Testis (tissue), 2 donors: Measurements from ENCODE around the gene AFAP1.

Experiments used
- CTCF ChIP-seq, 3 experiments: fragments of 450-650 bp in 2 of 3; fragments of 200-600 bp in 1 of 3; sonication (generic) in 1 of 3; IDR thresholded peaks; one replicate each; pipeline ENCODE4 v1.5.1; 2016 to 2019; ENCODE audit warnings: antibody characterized with exemption in 3 of 3, mild to moderate bottlenecking in 2 of 3, moderate library complexity in 1 of 3
- POLR2A ChIP-seq: fragments of 450-650 bp; IDR thresholded peaks from one replicate; pipeline ENCODE4 v1.6.1; 2017; ENCODE audit warnings: antibody characterized with exemption, mild to moderate bottlenecking, moderate library complexity

- no peak for TF ChIP-seq CTCF (IDR thresholded peaks at IDR 0.05)
- TF ChIP-seq POLR2A, result no peak
These were observed 116.2 kb downstream of the AFAP1 start for GRCh38 chr4:7823416-7823824.
